NT2/D1 (cell line): Measurements from ENCODE around the gene CR1.
"Not testable (repeated sequence)": the region's sequence is repeated elsewhere in the genome, so short reads cannot be mapped to it uniquely, and the experiment has no call there.

Experiments used
- YY1 ChIP-seq: IDR thresholded peaks from 2 replicates; pipeline ENCODE4 v1.6.1; 2011; ENCODE audit not compliant: insufficient read length, insufficient read depth
- ZNF274 ChIP-seq: IDR thresholded peaks from 2 replicates; pipeline ENCODE4 v1.6.1; 2011; ENCODE audit warnings: mild to moderate bottlenecking, low read depth, low read length

- not testable (repeated sequence) for TF ChIP-seq YY1, ZNF274
Measured at GRCh38 chr1:207536263-207536662, 40.3 kb downstream of the CR1 start.
